ENCODE results near the gene TMEM63C.

TMEM63C gene

GRCh38 chr14:77189479-77189878 lies 7.9 kb downstream of the TMEM63C start:
- no peak for DNase-seq (ENCODE audit: extremely low spot score)
- POLR2A ChIA-PET, result no interaction called here
- CTCF ChIA-PET, result interaction anchor here (0.9 to 1.2 kb wide), 2 partner anchors 12 to 24 kb away, joined by 3 read pairs; no protein-coding TSS in a partner anchor
- TF ChIP-seq NFRKB (IDR thresholded peaks at IDR 0.05), result no peak
- no peak for TF ChIP-seq LEF1 (IDR thresholded peaks at IDR 0.05; ENCODE audit: borderline replicate concordance)
- no peak for TF ChIP-seq ELF4 (IDR thresholded peaks at IDR 0.05)
- TF ChIP-seq BHLHE40 (IDR thresholded peaks at IDR 0.05; ENCODE audit: borderline replicate concordance), result no peak
- no peak for TF ChIP-seq L3MBTL2 (conservative IDR thresholded peaks at IDR 0.05)
- no peak for TF ChIP-seq FOXK2 (IDR thresholded peaks at IDR 0.05)
- no peak for TF ChIP-seq HDGF (IDR thresholded peaks at IDR 0.05; ENCODE audit: borderline replicate concordance)

GRCh38 chr14:77190977-77191376 lies 9.4 kb downstream of the TMEM63C start:
- no peak for TF ChIP-seq FOXK2 (IDR thresholded peaks at IDR 0.05)
- no peak for TF ChIP-seq SUZ12 (IDR thresholded peaks at IDR 0.05)
- TF ChIP-seq FOXM1 (IDR thresholded peaks at IDR 0.05; ENCODE audit: borderline replicate concordance), result no peak
- no peak for TF ChIP-seq LEF1 (IDR thresholded peaks at IDR 0.05; ENCODE audit: borderline replicate concordance)
- TF ChIP-seq PKNOX1 (IDR thresholded peaks at IDR 0.05), result no peak
- no peak for TF ChIP-seq CTBP1 (IDR thresholded peaks at IDR 0.05; ENCODE audit: borderline replicate concordance)
- no peak for TF ChIP-seq HDGF (IDR thresholded peaks at IDR 0.05; ENCODE audit: borderline replicate concordance)
- POLR2A ChIA-PET, result interaction anchor here (1.4 kb wide), 1 partner anchor 9 kb away, joined by 4 read pairs; the partner anchor contains the start of gene TMEM63C
- CTCF ChIA-PET, result no interaction called here
- DNase-seq (ENCODE audit: extremely low spot score), result no peak

GRCh38 chr14:77194706-77195105 lies 13.1 kb downstream of the TMEM63C start:
- ChIA-PET POLR2A (no interaction called here), CTCF (interaction anchor here (0.9 kb wide), 1 partner anchor 18 kb away, joined by 3 read pairs; no protein-coding TSS in a partner anchor)
- TF ChIP-seq FOXM1 (IDR thresholded peaks at IDR 0.05; ENCODE audit: borderline replicate concordance) (no peak), ARNT (IDR thresholded peaks at IDR 0.05) (no peak), TARDBP (IDR thresholded peaks at IDR 0.05) (no peak)
- DNase-seq (ENCODE audit: extremely low spot score), result no peak

- TF ChIP-seq TARDBP (IDR thresholded peaks at IDR 0.05), result no peak
- no peak for TF ChIP-seq LEF1 (IDR thresholded peaks at IDR 0.05; ENCODE audit: borderline replicate concordance)
- TF ChIP-seq L3MBTL2 (conservative IDR thresholded peaks at IDR 0.05), result no peak
- TF ChIP-seq CTBP1 (IDR thresholded peaks at IDR 0.05; ENCODE audit: borderline replicate concordance), result no peak
- TF ChIP-seq SUZ12 (IDR thresholded peaks at IDR 0.05), result no peak
- TF ChIP-seq HDGF (IDR thresholded peaks at IDR 0.05; ENCODE audit: borderline replicate concordance), result no peak
- TF ChIP-seq FOXK2 (IDR thresholded peaks at IDR 0.05), result no peak
- no peak for TF ChIP-seq SP1 (IDR thresholded peaks at IDR 0.05)
- no peak for TF ChIP-seq ZNF384 (IDR thresholded peaks at IDR 0.05)
- no peak for TF ChIP-seq BHLHE40 (IDR thresholded peaks at IDR 0.05; ENCODE audit: borderline replicate concordance)
- CTCF ChIA-PET, result interaction anchor here (0.7 to 0.9 kb wide), 3 partner anchors 13 to 17 kb away, joined by 3 read pairs; no protein-coding TSS in a partner anchor
These were observed 14.2 kb downstream of the TMEM63C start for GRCh38 chr14:77195766-77196165.

GRCh38 chr14:77197988-77198387 lies 16.4 kb downstream of the TMEM63C start:
- ChIA-PET POLR2A (no interaction called here), CTCF (no interaction called here)
- TF ChIP-seq SP1 (IDR thresholded peaks at IDR 0.05) (no peak), TARDBP (IDR thresholded peaks at IDR 0.05) (no peak), ZNF384 (IDR thresholded peaks at IDR 0.05) (no peak), LEF1 (IDR thresholded peaks at IDR 0.05; ENCODE audit: borderline replicate concordance) (no peak), L3MBTL2 (conservative IDR thresholded peaks at IDR 0.05) (no peak), FOXM1 (IDR thresholded peaks at IDR 0.05; ENCODE audit: borderline replicate concordance) (no peak), SUZ12 (IDR thresholded peaks at IDR 0.05) (no peak), BHLHE40 (IDR thresholded peaks at IDR 0.05; ENCODE audit: borderline replicate concordance) (no peak), NFRKB (IDR thresholded peaks at IDR 0.05) (no peak), ARNT (IDR thresholded peaks at IDR 0.05) (no peak), FOXK2 (IDR thresholded peaks at IDR 0.05) (no peak), HDGF (IDR thresholded peaks at IDR 0.05; ENCODE audit: borderline replicate concordance) (no peak), ELF4 (IDR thresholded peaks at IDR 0.05) (no peak), PKNOX1 (IDR thresholded peaks at IDR 0.05) (no peak), FOXA1 (IDR thresholded peaks at IDR 0.05) (no peak), CTBP1 (IDR thresholded peaks at IDR 0.05; ENCODE audit: borderline replicate concordance) (no peak)
- DNase-seq (ENCODE audit: extremely low spot score), result no peak

More at GRCh38 chr14:77195766-77196165, 14.2 kb downstream of the TMEM63C start:
- DNase-seq (ENCODE audit: extremely low spot score), result no peak
- POLR2A ChIA-PET, result no interaction called here

GRCh38 chr14:77198561-77198960 lies 17.0 kb downstream of the TMEM63C start:
- TF ChIP-seq CTBP1 (IDR thresholded peaks at IDR 0.05; ENCODE audit: borderline replicate concordance), result no peak
- TF ChIP-seq HDGF (IDR thresholded peaks at IDR 0.05; ENCODE audit: borderline replicate concordance), result no peak
- no peak for TF ChIP-seq ZNF384 (IDR thresholded peaks at IDR 0.05)
- TF ChIP-seq L3MBTL2 (conservative IDR thresholded peaks at IDR 0.05), result no peak
- TF ChIP-seq ELF4 (IDR thresholded peaks at IDR 0.05), result no peak
- no peak for TF ChIP-seq SUZ12 (IDR thresholded peaks at IDR 0.05)
- no peak for TF ChIP-seq ARNT (IDR thresholded peaks at IDR 0.05)
- TF ChIP-seq FOXM1 (IDR thresholded peaks at IDR 0.05; ENCODE audit: borderline replicate concordance), result no peak
- no peak for TF ChIP-seq BHLHE40 (IDR thresholded peaks at IDR 0.05; ENCODE audit: borderline replicate concordance)
- TF ChIP-seq SP1 (IDR thresholded peaks at IDR 0.05), result no peak
- no peak for TF ChIP-seq TARDBP (IDR thresholded peaks at IDR 0.05)
- no peak for TF ChIP-seq LEF1 (IDR thresholded peaks at IDR 0.05; ENCODE audit: borderline replicate concordance)
- no peak for TF ChIP-seq FOXA1 (IDR thresholded peaks at IDR 0.05)
- TF ChIP-seq FOXK2 (IDR thresholded peaks at IDR 0.05), result no peak
- TF ChIP-seq PKNOX1 (IDR thresholded peaks at IDR 0.05), result no peak
- no peak for TF ChIP-seq NFRKB (IDR thresholded peaks at IDR 0.05)
- ChIA-PET POLR2A (no interaction called here), CTCF (no interaction called here)
- DNase-seq (ENCODE audit: extremely low spot score), result no peak
